ENCODE measurements around the gene FBLN1.

The FBLN1 gene

DNA sequence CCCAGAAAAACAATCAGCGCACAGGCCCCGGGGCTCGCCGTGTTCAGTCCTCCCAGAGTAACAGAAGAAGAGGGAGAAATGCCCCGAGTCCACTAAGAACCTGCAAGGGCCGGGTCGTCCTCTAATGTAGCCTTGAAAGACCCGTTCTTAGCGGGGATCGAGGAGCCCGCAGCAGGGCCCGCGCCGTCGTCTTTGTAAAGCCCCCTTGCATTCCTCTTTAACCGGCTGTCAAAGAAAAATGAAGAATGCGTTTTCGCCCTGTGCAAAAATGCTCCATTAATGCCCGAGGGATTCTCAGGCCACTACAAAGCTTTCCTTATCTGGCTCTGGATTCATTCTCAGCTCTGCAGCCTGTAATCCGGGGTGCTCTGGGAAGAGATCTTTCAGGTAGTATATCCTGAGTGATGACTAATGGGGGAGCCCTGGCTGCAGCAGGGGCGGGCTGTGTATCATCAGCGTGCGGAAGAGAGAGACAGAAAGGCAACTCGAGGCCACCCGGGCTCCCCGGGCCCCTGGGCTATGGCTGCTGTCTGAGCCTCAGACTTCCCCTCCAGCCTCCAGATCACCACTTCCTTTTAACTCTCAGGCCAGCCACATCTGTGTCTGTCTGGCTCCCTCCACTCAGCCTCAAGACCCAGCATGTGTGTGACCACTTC is 78.2 kb downstream of the FBLN1 start:
- Histone ChIP-seq H2AFZ (no peak overlapping the region), H3K36me3 (ENCODE audit: control insufficient read depth, insufficient read depth, low read length) (no peaks in the 10 kb centered on the region), H3K27me3 (ENCODE audit: control insufficient read depth, insufficient read depth, low read length) (no peaks in the 10 kb centered on the region), H3K4me3 (ENCODE audit: low read depth, low read length) (no peak overlapping the region), H3K79me2 (no peaks in the 10 kb centered on the region), H3K9ac (no peak overlapping the region), H3K9me3 (ENCODE audit: control insufficient read depth, low read length) (no peaks in the 10 kb centered on the region), H3K4me1 (no peaks in the 10 kb centered on the region), H3K27ac (no peak overlapping the region), H3K4me2 (ENCODE audit: low read length) (no peak overlapping the region)
- TF ChIP-seq, protein P1, sequence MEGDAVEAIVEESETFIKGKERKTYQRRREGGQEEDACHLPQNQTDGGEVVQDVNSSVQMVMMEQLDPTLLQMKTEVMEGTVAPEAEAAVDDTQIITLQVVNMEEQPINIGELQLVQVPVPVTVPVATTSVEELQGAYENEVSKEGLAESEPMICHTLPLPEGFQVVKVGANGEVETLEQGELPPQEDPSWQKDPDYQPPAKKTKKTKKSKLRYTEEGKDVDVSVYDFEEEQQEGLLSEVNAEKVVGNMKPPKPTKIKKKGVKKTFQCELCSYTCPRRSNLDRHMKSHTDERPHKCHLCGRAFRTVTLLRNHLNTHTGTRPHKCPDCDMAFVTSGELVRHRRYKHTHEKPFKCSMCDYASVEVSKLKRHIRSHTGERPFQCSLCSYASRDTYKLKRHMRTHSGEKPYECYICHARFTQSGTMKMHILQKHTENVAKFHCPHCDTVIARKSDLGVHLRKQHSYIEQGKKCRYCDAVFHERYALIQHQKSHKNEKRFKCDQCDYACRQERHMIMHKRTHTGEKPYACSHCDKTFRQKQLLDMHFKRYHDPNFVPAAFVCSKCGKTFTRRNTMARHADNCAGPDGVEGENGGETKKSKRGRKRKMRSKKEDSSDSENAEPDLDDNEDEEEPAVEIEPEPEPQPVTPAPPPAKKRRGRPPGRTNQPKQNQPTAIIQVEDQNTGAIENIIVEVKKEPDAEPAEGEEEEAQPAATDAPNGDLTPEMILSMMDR (IDR thresholded peaks at IDR 0.05): no peak

DNA sequence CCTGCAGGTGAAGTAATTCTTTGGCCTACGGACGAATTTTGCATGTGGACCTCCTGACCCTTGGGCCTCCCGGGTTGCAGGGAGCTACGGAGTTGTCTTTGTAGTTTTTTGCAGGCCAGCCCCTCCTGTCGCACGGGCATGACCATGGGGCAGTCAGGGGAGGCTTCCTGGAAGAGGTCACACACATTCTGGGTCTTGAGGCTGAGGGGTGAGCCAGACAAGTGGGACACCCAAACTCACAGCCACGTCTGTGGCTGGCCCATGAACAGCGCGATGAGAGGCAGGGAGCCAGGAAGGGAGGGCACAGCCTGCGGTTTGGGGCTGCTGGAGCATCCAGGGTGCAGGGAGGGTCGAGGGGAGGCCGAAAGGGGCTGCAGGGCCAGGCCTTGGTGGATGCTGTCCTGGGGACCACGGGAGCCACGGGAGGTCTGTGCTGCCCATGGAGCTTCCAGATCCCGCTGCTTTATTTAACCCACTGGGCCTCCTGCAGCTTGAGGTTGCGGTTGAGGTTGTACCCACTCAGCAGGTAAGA is 78.9 kb downstream of the FBLN1 start:
- Histone ChIP-seq H3K4me1 (no peaks in the 10 kb centered on the region), H3K36me3 (ENCODE audit: control insufficient read depth, insufficient read depth, low read length) (no peaks in the 10 kb centered on the region), H2AFZ (no peak overlapping the region), H3K9me3 (ENCODE audit: control insufficient read depth, low read length) (no peaks in the 10 kb centered on the region), H3K79me2 (no peaks in the 10 kb centered on the region), H3K9ac (no peak overlapping the region), H3K4me2 (ENCODE audit: low read length) (no peak overlapping the region), H3K27me3 (ENCODE audit: control insufficient read depth, insufficient read depth, low read length) (no peaks in the 10 kb centered on the region), H3K4me3 (ENCODE audit: low read depth, low read length) (no peak overlapping the region), H3K27ac (no peak overlapping the region)
- TF ChIP-seq, protein P1 (IDR thresholded peaks at IDR 0.05): no peak

DNA sequence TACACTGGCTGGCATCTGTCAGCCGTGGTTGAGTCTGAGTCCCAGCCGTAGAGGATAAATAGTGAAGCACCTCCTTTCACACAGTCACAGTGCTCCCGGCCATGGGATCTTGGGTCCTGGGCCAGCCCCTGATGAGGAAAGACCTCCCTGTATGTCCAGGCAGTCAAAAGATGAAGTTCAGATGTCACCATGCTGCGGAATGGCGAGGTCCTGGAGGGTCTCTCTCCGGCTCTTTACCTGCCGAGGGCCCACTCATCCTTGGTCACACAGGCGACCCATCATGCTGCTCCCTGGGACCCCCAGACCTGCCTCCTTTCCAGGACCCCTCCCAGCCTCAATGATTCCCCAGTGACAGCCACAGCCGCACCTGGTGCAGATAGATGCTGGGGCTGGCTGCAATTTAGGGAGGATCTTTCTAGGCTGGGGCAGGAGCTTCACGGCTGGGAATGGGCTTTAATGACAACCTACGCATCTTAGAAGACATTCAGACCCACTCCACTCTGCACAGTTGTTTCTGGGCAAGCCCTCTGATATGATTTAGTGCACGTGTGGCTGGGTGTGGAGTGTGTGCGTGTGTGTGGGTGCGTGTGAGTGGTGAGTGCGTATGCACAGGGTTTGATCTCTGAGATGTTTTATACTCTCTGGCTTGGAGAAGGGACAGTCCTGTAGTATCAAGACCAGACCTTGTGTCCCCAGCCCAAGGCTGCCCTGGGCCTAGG is 79.7 kb downstream of the FBLN1 start:
- Histone ChIP-seq H2AFZ (no peak overlapping the region), H3K36me3 (ENCODE audit: control insufficient read depth, insufficient read depth, low read length) (no peaks in the 10 kb centered on the region), H3K4me2 (ENCODE audit: low read length) (no peak overlapping the region), H3K4me3 (ENCODE audit: low read depth, low read length) (no peak overlapping the region), H3K9ac (no peak overlapping the region), H3K9me3 (ENCODE audit: control insufficient read depth, low read length) (no peaks in the 10 kb centered on the region), H3K27me3 (ENCODE audit: control insufficient read depth, insufficient read depth, low read length) (no peaks in the 10 kb centered on the region), H3K27ac (no peak overlapping the region), H3K79me2 (no peaks in the 10 kb centered on the region), H3K4me1 (no peaks in the 10 kb centered on the region)
- TF ChIP-seq, protein P1 (IDR thresholded peaks at IDR 0.05): no peak

DNA sequence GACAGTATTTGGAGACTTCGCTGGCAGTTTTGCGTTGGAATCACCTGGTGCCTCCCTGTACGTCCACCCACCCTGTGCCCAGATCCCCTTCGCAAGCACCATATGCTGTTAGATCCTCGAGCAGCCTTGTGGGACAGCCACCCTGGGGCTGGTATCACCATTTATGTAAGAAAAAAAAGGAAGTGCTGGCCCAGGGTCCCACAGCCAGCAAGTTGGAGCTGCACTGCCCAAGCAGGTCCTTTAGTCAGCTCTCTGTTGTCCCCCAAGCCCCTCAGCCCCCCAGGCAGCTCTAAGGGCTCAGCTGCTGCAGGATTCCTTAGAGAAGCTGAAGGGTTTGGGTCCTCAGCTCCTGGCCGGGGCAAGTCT is 80.3 kb downstream of the FBLN1 start:
- TF ChIP-seq, protein P1 (IDR thresholded peaks at IDR 0.05): no peak
- no peaks in the 10 kb centered on the region for H3K79me2 ChIP-seq
- H3K9me3 ChIP-seq (ENCODE audit: control insufficient read depth, low read length): no peaks in the 10 kb centered on the region
- no peak overlapping the region for H3K27ac ChIP-seq
- no peak overlapping the region for H2AFZ ChIP-seq
- no peak overlapping the region for H3K4me3 ChIP-seq (ENCODE audit: low read depth, low read length)
- no peak overlapping the region for H3K4me2 ChIP-seq (ENCODE audit: low read length)
- H3K36me3 ChIP-seq (ENCODE audit: control insufficient read depth, insufficient read depth, low read length): no peaks in the 10 kb centered on the region
- H3K4me1 ChIP-seq: no peaks in the 10 kb centered on the region
- no peak overlapping the region for H3K9ac ChIP-seq
- no peaks in the 10 kb centered on the region for H3K27me3 ChIP-seq (ENCODE audit: control insufficient read depth, insufficient read depth, low read length)
